HepG2 (cell line): Measurements from ENCODE around the gene SHISA5. TPM values are rescaled to one million over a fixed set of nuclear protein-coding genes. Genes with fewer than 3 reads are reported as not detected.

Experiments
- ATF7-NPFF ChIP-seq: sonication (generic); formaldehyde crosslinking; IDR thresholded peaks from 2 replicates; pipeline ENCODE4 v1.8.1; 2023; ENCODE audit warnings: mild to moderate bottlenecking, low read depth, missing genetic modification reagents, moderate library complexity
- BCL6 ChIP-seq: IDR thresholded peaks from 2 replicates; pipeline ENCODE4 v1.6.1; 2016; ENCODE audit warnings: missing genetic modification reagents, missing compliant biosample characterization
- GATAD1 ChIP-seq: IDR thresholded peaks from 2 replicates; pipeline ENCODE4 v1.6.1; 2016; ENCODE audit warnings: missing genetic modification reagents, missing compliant biosample characterization
- POLR2G ChIP-seq: fragments of 200-400 bp; formaldehyde crosslinking; IDR thresholded peaks from 2 replicates; pipeline ENCODE4 v1.6.1; 2018; ENCODE audit warnings: mild to moderate bottlenecking, low read depth, low read length, moderate library complexity
- RAD51 ChIP-seq: fragments of 450-650 bp; IDR thresholded peaks from 2 replicates; pipeline ENCODE4 v1.6.1; 2016; ENCODE audit warnings: borderline replicate concordance
- SP1 ChIP-seq, 2 experiments: fragments of 450-650 bp in 1 of 2; sonication (generic) in 1 of 2; formaldehyde crosslinking in 1 of 2; IDR thresholded peaks; 2 replicates each; pipeline versions ENCODE4 v1.4.0 to v1.6.1; 2016 to 2020; ENCODE audit warnings: missing genetic modification reagents in 1 of 2
- STAT6 ChIP-seq: sonication (generic); formaldehyde crosslinking; IDR thresholded peaks from 2 replicates; pipeline ENCODE4 v1.4.0; 2020; ENCODE audit warnings: missing genetic modification reagents, mild to moderate bottlenecking, borderline replicate concordance
- ZBTB7B ChIP-seq: sonication (generic); formaldehyde crosslinking; IDR thresholded peaks from 2 replicates; pipeline ENCODE4 v1.4.0; 2020; ENCODE audit warnings: missing genetic modification reagents
- ZFX ChIP-seq: sonication (generic); formaldehyde crosslinking; IDR thresholded peaks from 2 replicates; pipeline ENCODE4 v1.4.0; 2020; ENCODE audit warnings: mild to moderate bottlenecking, low read depth, missing genetic modification reagents, moderate library complexity
- ZGPAT ChIP-seq: IDR thresholded peaks from 2 replicates; pipeline ENCODE4 v1.6.1; 2016; ENCODE audit warnings: mild to moderate bottlenecking
- ZNF563 ChIP-seq: sonication (generic); formaldehyde crosslinking; IDR thresholded peaks from 2 replicates; pipeline ENCODE4 v1.8.0; 2022; ENCODE audit warnings: mild to moderate bottlenecking, moderate library complexity, missing genetic modification reagents
- ZNF646 ChIP-seq: sonication (generic); formaldehyde crosslinking; IDR thresholded peaks from 2 replicates; pipeline ENCODE4 v1.9.0; 2021; ENCODE audit warnings: mild to moderate bottlenecking, missing genetic modification reagents
- polyA plus RNA-seq, 8 experiments: library from polyadenylated mRNA; depleted of rRNA in 3 of 8; stranded (reverse) in 7 of 8; unstranded in 1 of 8; fragments of >200 nt; fragmentation: Illumina TruSeq in 4 of 8; extraction: Trizol in 4 of 8; gene quantifications; 2 replicates each; pipeline versions ENCODE4 v1.2.1 to v1.2.3, GENCODE V29; 2011 to 2016; ENCODE audit warnings: low read depth in 4 of 8, missing spikeins in 1 of 8, mixed read lengths in 1 of 8; ENCODE audit not compliant: insufficient read depth in 1 of 8
- total RNA-seq, 5 experiments: library from RNA; depleted of rRNA; stranded (reverse); fragments of >200 nt; fragmentation: Illumina TruSeq; extraction: Trizol; gene quantifications; 2 replicates each; pipeline ENCODE4 v1.2.3, GENCODE V29; 2016; ENCODE audit warnings: low read depth in 1 of 5
- TF ChIP-seq, protein P1 (sequence below): sonication (generic); formaldehyde crosslinking; IDR thresholded peaks from 2 replicates; pipeline ENCODE4 v1.4.0; 2020; ENCODE audit warnings: missing genetic modification reagents, borderline replicate concordance

SHISA5 gene
- total and polyA plus RNA-seq, 2 of the 13 experiments (the other 11 are each of a cell fraction or from before 2014, with no cell fraction given): 75.8 to 91.4 TPM

DNA sequence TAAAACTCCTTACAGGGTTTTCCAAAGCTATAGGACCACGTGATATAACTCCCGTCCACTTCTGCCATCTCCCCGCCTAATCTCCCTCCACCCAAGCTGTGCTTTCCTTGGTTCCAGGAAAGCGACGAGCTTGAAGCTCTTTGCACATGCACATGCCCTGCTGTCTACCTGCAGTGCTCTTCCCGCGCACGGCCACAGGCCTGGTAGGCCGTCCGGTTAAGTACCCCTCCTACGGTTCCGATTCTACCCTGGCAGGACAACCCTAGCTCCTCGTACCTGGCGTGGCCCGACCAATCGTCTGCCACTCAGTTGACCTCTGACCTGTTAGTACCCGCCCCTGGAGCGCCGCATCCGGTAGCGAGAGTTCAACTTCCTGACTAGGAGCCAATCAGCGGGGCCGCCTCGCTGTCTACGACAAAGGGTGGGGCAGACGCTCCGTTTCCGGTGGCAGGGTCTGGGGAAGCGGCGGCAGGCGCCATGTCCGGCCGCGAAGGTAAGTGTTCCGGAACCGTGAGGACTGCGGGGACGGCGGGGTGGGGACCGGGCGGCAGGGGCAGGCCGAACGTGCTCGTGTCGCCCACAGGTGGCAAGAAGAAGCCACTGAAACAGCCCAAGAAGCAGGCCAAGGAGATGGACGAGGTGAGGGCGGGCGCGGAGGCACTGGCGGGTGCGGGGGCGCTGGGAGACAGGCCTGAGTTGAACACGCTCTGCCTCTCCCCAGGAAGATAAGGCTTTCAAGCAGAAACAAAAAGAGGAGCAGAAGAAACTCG is 64.0 kb downstream of the SHISA5 start, which contains the start of the genes CCDC51 and TMA7 (continued):
- TF ChIP-seq POLR2G: peak; percentile 94
- peak; percentile 80; the same call in 1 of the 2 replicates for TF ChIP-seq ZNF563 (CRISPR knock-in tag)
- TF ChIP-seq ZFX (CRISPR knock-in tag): peak; percentile 90
- peak; percentile 31; the same call in 1 of the 2 replicates for TF ChIP-seq ZBTB7B (CRISPR knock-in tag)
- TF ChIP-seq RAD51: peak; percentile 57; the same call in 1 of the 2 replicates
- TF ChIP-seq, protein P1, sequence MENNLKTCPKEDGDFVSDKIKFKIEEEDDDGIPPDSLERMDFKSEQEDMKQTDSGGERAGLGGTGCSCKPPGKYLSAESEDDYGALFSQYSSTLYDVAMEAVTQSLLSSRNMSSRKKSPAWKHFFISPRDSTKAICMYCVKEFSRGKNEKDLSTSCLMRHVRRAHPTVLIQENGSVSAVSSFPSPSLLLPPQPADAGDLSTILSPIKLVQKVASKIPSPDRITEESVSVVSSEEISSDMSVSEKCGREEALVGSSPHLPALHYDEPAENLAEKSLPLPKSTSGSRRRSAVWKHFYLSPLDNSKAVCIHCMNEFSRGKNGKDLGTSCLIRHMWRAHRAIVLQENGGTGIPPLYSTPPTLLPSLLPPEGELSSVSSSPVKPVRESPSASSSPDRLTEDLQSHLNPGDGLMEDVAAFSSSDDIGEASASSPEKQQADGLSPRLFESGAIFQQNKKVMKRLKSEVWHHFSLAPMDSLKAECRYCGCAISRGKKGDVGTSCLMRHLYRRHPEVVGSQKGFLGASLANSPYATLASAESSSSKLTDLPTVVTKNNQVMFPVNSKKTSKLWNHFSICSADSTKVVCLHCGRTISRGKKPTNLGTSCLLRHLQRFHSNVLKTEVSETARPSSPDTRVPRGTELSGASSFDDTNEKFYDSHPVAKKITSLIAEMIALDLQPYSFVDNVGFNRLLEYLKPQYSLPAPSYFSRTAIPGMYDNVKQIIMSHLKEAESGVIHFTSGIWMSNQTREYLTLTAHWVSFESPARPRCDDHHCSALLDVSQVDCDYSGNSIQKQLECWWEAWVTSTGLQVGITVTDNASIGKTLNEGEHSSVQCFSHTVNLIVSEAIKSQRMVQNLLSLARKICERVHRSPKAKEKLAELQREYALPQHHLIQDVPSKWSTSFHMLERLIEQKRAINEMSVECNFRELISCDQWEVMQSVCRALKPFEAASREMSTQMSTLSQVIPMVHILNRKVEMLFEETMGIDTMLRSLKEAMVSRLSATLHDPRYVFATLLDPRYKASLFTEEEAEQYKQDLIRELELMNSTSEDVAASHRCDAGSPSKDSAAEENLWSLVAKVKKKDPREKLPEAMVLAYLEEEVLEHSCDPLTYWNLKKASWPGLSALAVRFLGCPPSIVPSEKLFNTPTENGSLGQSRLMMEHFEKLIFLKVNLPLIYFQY (CRISPR knock-in tag): 0 out of 2 replicates have a peak, but pooled peaks have one; percentile 35
- TF ChIP-seq GATAD1: peak; percentile 93
- TF ChIP-seq BCL6: peak; percentile 40; the same call in 1 of the 2 replicates
- no peak for TF ChIP-seq ZNF646 (CRISPR knock-in tag)
- TF ChIP-seq SP1 (IDR thresholded peaks at IDR 0.05): no peak
- TF ChIP-seq SP1 (CRISPR knock-in tag; IDR thresholded peaks at IDR 0.05): peak; percentile 69
- TF ChIP-seq ZGPAT: peak; percentile 79; the same call in 1 of the 2 replicates
- TF ChIP-seq ATF7-NPFF (CRISPR knock-in tag): peak; percentile 25; the same call in 1 of the 2 replicates
- no peak for TF ChIP-seq STAT6 (CRISPR knock-in tag)
